GM21576 (cell line): ENCODE results near the gene GFI1B.
"Not testable (repeated sequence)": the region's sequence is repeated elsewhere in the genome, so short reads cannot be mapped to it uniquely, and the experiment has no call there.

ENCODE experiments used
- ATAC-seq: cut with Tn5 transposase; IDR thresholded peaks from one replicate; pipeline ENCODE4 v1.9.1; 2021; ENCODE audit warnings: mild to moderate bottlenecking, moderate library complexity; ENCODE audit not compliant: unreplicated experiment

The GFI1B gene

DNA sequence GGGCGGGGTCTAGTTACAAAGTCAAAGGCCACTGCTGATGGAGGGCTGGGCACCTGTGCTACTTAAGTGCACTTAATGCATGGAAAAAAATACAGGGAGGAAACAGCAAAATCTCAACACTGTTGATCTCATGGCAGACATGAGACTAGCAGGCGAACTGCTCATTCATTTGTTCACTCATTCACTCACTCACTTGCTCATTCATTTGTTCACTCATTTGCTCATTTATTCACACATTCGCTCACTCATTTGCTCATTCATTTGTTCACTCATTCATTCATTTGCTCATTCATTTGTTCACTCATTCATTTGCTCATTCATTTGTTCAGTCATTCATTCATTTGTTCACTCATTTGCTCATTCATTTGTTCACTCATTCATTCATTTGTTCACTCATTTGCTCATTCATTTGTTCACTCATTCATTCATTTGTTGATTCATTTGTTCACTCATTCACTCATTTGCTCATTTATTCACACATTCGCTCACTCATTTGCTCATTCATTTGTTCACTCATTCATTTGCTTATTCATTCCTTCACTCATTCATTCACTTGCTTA is 11.6 kb downstream of the GFI1B start:
- not testable (repeated sequence) for ATAC-seq

- no peak for ATAC-seq
These were observed 12.3 kb downstream of the GFI1B start for GRCh38 chr9:132990781-132991180.

GRCh38 chr9:132991351-132992300 is 13.1 kb downstream of the GFI1B start:
- ATAC-seq = no peak

- ATAC-seq = no peak
These were observed 15.0 kb downstream of the GFI1B start for GRCh38 chr9:132993511-132993939.

- no peak for ATAC-seq
These were observed 16.1 kb downstream of the GFI1B start for GRCh38 chr9:132994410-132995120.

- no peak for ATAC-seq
These were observed 16.6 kb downstream of the GFI1B start for GRCh38 chr9:132995121-132995420.

DNA sequence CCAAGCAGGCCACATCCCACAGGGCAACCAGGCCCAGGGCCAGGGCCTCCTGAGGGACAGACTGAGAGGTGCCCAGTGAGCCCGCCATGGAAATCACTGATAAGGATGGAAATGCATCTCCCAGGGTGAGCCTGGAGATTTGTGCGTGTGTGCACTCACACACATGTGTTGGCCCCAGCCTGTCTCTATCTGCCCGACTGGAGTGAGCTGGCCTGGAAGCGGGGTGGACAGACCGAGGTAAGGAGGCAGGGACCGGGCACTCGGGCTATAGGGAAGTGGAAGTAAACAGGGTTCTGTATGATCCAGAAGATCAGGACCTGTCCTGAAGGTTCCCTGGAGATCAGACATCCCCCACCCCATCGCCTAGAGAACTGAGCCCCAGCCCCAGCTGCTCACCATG is 17.4 kb downstream of the GFI1B start:
- no peak for ATAC-seq

DNA sequence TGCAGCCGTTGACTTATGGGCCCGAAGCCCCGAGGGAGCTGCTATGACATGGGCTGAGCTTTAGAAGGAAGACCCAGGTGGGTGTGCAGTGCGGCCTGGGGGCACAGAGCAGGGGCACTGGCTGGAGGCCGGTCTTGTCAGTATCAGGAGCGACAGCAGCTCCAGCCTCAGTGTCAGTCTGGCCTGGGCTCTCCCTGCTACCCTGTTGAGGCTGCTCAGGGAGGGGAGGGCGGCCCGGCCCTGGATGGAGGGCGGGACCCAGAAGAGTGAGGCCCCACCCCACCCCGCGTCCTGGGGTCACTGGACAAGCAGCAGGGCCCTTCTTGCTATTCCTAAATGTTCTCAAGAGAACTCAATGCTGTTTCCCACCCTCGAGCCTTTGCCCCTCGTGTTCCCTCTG is 18.0 kb downstream of the GFI1B start:
- ATAC-seq = no peak

DNA sequence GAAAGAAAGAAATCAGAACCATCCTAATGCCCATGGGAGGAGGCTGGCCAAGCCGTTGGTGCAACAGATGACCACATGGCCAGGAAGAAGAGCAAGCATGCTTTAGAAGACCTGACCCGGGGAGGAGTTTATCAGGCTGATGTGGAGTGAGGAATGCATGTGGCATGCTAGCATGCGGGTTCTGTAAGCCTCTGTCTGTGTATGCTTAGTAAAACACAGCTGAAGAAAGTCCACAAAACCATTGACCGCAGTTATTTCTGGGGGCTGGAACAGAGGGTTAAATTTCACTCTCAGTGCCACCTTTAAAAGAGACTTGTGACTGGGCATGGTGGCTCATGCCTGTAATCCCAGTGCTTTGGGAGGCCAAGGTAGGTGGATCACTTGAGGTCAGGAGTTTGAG is 19.1 kb downstream of the GFI1B start:
- no peak for ATAC-seq

- not testable (repeated sequence) for ATAC-seq
These were observed 19.7 kb downstream of the GFI1B start for GRCh38 chr9:132998221-132998620.

- ATAC-seq = no peak
These were observed 20.5 kb downstream of the GFI1B start for GRCh38 chr9:132998831-132999635.

GRCh38 chr9:133002147-133003070 is 23.9 kb downstream of the GFI1B start:
- ATAC-seq = no peak

DNA sequence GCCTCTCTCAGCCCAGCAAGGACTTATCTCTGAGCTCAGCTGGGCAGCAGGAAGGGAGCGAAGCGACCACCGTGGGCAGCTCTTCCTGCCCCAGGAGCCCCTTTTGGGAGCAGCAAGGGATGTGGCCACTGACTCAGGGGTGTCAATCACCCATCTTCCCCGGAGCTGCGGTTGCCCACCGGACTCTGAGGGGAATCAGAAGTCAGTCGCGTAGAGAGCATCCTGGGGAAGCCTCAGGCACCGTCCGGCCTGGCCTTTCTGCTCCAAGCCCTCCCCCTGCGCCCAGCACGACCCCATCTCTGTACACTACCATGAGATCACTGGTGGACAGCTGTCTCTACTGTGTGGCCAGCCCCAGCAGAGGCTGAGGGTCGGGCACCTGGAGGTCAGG is 24.6 kb downstream of the GFI1B start:
- no peak for ATAC-seq

DNA sequence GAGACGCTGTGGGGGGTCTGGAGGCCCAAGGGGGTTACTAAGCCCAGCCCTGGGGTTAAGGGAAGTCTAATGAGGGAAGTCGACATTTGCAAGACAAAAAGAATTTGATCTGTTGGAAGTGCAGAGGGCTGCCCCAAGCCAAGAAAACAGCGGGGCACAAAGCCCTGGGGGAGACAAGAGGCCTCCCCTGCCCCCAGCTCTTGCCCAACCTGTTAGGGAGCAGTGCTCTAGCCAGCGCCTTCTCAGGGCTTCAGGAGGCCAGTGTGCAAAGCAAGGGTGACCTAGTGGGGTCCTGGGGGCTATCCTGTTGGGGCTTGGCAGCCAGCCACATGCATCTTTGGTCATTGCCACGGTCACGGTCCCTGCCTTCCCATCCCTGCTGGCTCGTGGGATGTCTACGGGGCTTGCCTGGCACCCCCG is 25.2 kb downstream of the GFI1B start:
- no peak for ATAC-seq

DNA sequence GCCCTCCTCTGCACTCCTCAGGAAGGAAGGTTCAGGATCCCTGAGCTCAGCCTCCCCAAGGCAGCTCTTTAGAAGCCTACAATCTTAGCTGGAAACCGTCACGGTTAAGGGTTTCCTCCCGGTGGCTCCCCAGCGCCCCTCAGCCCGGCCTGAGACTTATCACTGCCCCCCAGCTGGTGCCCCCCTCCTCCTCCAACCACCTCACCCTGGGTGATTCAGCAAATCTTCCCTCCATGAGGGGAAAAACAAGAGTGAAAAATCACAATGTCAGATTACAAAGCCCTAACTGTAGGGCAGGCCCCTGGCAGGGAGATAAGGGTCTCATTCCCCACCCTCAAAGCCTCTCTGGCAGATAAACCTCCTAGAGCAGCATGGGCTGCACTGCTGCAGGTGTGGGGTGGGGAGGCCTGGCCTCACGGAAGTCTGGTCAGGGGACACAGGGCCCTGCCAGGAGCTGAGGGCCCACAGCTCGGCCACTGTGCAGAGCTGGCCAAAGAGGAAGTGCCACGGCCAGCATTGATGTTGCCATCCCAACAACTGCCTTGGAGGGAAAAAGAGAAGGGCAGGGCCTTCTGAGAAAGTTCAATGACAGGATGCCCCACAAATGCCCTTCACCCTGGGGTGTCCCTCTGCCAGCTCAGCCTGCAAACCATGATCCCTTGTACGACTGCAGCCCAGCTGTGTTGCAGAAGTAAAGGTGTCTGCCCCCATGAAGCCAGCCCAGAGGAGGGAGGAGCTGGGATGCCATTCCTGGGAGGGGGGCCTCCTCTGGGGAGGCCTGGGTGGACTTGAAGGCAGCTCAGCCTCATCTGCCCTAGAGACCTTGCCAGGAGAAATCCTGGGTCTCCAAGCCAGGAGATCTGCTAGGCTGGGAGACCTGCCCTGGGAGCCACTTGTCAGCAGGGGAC is 25.9 kb downstream of the GFI1B start:
- ATAC-seq = no peak

DNA sequence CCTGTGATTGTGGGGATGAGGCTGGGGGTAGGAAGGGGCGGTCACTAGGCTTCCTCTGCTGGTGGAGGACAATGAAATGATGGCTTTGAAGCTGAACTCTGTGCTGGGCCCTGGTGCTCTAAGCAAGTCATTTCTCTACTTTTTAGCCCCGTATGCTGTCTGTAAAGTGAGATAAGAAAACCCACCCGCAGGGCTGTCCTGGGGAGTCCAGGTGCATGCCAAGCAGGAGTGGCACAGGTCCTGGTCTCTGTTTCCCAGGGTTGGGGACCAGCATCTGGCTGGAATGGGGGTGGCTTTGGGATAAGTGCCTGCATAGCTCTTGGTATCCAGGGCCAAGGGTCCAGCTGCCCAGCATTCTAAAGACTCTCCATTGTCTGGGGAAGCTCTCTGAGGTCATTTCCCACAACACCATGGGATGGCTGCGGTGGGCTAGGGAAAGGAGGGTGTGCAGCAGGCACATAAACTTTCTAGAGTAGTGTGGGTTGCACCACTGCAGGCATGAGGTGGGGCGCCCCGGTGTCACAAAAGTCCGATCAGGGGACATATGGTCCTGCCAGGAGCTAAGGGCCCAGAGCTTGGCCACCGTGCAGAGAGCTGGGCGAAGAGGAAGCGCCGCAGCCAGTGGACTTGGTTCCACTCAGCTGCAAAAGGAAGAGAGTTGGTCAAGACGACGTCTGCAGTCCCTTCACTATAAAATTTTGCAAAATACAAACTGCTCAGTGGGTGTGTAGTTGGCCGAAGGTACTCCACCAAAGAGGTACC is 26.7 kb downstream of the GFI1B start:
- ATAC-seq = no peak

DNA sequence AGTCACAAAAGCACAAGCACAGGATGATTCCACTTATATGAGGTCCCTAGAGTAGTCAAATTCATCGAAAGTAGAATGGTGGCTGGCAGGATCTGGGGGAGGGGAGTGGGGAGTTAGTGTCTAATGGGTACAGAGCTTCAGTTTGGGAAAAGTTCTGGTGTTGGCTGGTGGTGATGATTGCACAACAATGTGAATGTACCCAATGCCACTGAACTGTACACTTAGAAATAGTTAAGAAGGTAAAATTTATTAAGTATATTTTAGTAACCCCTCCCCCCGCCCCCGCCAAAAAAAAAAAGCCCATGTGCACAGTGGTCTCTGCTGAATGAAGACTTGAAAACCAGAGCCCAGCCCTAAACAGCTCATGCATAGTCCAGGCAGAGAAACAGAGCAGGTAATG is 27.5 kb downstream of the GFI1B start:
- no peak for ATAC-seq

DNA sequence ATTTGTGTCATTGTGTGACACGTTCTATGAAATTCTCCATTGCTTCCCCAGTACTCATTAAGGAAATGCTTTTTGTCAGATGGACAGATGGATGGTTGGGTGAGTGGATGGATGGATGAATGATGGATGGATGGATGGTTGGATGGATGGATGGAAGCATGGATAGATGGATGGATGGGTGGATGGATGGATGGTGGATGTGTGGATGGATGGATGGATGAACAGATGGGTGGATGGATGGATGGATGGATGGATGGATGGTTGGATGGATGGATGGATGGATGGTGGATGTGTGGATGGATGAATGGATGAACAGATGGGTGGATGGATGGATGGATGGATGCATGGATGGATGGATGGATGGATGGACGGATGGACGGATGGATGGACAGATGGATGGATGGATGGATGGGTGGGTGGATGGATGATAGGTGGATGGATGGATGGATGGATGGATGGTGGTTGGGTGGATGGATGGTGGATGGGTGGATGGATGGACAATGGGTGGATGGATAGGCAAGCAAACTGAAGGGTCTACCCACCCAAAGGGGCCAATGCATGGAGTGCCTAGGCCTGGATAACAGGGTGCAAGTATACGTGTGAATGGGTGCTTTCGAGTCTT is 28.3 kb downstream of the GFI1B start:
- ATAC-seq = no peak
